ENCODE results near the gene MIR17HG.

Gene MIR17HG

GRCh38 chr13:91383836-91384235 is 36.3 kb downstream of the MIR17HG start:
- no peak for DNase-seq (ENCODE audit: insufficient read length, low spot score)
- TF ChIP-seq TAF1 (IDR thresholded peaks at IDR 0.05; ENCODE audit: low read depth, low read length) (no peak), POLR2A (IDR thresholded peaks at IDR 0.05; ENCODE audit: low read depth, low read length) (no peak)
- no peak for FAIRE-seq

DNA sequence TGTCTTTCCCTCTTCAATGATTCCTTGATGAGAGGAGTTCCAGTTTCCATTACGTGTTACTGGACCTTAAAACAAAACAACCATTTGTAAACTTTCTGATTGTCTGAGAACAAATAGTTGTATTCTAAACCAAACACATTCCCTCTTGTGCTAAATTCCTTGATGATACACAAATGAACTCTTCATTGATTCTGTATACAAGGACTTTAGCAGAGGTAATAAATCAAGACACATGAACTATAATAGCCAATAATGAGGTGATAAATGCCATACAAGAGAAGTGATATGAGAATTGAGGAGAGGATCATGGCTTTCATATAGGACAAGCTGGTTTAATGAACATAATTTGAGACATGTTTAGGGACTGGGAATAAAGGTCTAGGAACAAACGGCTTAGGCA is 37.4 kb downstream of the MIR17HG start:
- FAIRE-seq, result no peak
- no peak for DNase-seq (ENCODE audit: insufficient read length, low spot score)
- TF ChIP-seq POLR2AphosphoS5 (IDR thresholded peaks at IDR 0.05; ENCODE audit: low read depth, low read length), result no peak
- no peak for TF ChIP-seq SPI1 (IDR thresholded peaks at IDR 0.05; ENCODE audit: low read depth, low read length)
- TF ChIP-seq POLR2A (IDR thresholded peaks at IDR 0.05; ENCODE audit: low read depth, low read length), result no peak
- no peak for TF ChIP-seq PAX5 (IDR thresholded peaks at IDR 0.05; ENCODE audit: insufficient read depth, low read length, severe bottlenecking)
- TF ChIP-seq TAF1 (IDR thresholded peaks at IDR 0.05; ENCODE audit: low read depth, low read length), result no peak
- no peak for TF ChIP-seq POU2F2 (IDR thresholded peaks at IDR 0.05; ENCODE audit: low read depth, low read length)

DNA sequence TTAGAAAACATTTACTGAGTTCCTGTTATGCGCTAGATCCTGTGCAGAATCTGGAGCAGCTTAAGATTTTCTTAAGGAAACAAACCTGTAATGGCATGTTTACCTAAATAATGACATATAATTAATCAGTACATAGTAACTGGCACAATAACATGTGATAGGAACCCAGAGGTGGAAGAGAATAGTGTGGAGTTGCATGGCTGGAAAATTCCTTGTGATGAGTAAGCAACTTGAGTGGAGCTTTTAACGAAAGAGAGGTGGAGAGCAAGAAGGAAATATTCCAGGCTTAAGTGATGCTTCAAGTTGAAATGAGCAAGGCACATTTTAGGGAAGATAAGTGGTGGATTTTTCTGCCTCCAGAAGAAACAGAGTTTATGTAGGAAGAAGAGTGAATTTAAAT is 41.7 kb downstream of the MIR17HG start:
- no peak for DNase-seq (ENCODE audit: insufficient read length, low spot score)
- no peak for TF ChIP-seq TAF1 (IDR thresholded peaks at IDR 0.05; ENCODE audit: low read depth, low read length)
- TF ChIP-seq POLR2A (IDR thresholded peaks at IDR 0.05; ENCODE audit: low read depth, low read length), result no peak
- TF ChIP-seq POU2F2 (IDR thresholded peaks at IDR 0.05; ENCODE audit: low read depth, low read length), result no peak
- no peak for TF ChIP-seq POLR2AphosphoS5 (IDR thresholded peaks at IDR 0.05; ENCODE audit: low read depth, low read length)
- TF ChIP-seq PAX5 (IDR thresholded peaks at IDR 0.05; ENCODE audit: insufficient read depth, low read length, severe bottlenecking), result no peak
- TF ChIP-seq SPI1 (IDR thresholded peaks at IDR 0.05; ENCODE audit: low read depth, low read length), result no peak
- FAIRE-seq, result no peak

- no peak for FAIRE-seq
These were observed 50.1 kb downstream of the MIR17HG start for GRCh38 chr13:91397595-91397994.

GRCh38 chr13:91398413-91399188 is 51.1 kb downstream of the MIR17HG start, which contains the start of gene GPC5:
Gene GPC5, plus strand, starts transcription at chr13:91398621.
- DNase-seq (ENCODE audit: insufficient read length, low spot score), result peak; percentile 68
- TF ChIP-seq POLR2A (IDR thresholded peaks at IDR 0.05; ENCODE audit: low read depth, low read length) (no peak), PAX5 (IDR thresholded peaks at IDR 0.05; ENCODE audit: insufficient read depth, low read length, severe bottlenecking) (no peak), POU2F2 (IDR thresholded peaks at IDR 0.05; ENCODE audit: low read depth, low read length) (no peak)
- FAIRE-seq, result peak; percentile 94

More at GRCh38 chr13:91397595-91397994, 50.1 kb downstream of the MIR17HG start:
- TF ChIP-seq POLR2A (IDR thresholded peaks at IDR 0.05; ENCODE audit: low read depth, low read length), result no peak
- no peak for TF ChIP-seq POU2F2 (IDR thresholded peaks at IDR 0.05; ENCODE audit: low read depth, low read length)
- no peak for TF ChIP-seq TAF1 (IDR thresholded peaks at IDR 0.05; ENCODE audit: low read depth, low read length)
- TF ChIP-seq PAX5 (IDR thresholded peaks at IDR 0.05; ENCODE audit: insufficient read depth, low read length, severe bottlenecking), result no peak
- no peak for TF ChIP-seq SPI1 (IDR thresholded peaks at IDR 0.05; ENCODE audit: low read depth, low read length)
- no peak for TF ChIP-seq POLR2AphosphoS5 (IDR thresholded peaks at IDR 0.05; ENCODE audit: low read depth, low read length)
- DNase-seq (ENCODE audit: insufficient read length, low spot score), result no peak

DNA sequence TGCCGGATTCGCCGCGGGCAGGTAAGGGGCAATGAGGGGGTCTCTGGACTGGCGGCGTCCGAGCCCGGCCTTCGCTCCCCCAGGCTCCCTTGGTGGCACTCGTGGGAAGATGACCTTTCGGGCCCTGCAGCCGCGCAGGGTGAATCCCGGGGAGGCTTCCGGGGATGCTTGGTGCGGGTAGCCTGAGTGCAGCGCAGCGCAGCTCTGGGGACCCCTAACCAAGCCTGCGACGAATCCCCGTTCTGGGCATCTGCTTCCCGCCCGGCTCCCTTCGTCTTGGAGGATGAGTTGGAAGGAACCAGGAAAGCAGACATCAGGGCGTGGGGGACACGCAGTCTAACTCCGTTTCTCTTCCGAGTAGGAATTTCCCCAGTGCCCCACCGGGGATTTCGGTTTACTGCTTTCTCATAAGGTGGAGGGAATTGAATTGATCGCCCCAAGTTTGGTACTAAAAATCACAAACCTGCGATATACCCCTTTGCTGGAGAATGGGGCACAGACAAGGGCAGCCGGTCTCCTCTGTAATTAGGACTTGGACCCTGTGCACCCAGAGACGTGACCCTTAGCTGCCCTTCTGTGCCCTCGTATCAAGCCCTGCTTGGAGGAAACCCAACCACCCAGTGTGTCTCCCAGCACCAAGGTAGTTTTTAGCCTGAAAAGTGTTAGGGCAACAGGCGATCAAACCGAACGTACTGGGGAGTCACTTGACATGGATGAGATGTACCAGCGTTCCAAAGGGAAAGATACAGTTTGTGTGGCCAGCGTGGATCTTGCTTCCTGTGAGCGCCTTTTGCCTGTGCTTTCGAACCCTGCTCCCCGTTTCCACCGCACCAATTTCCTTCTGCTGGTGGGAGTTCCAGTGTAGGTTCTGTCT is 51.9 kb downstream of the MIR17HG start:
- peak; percentile 88 for FAIRE-seq
- no peak for DNase-seq (ENCODE audit: insufficient read length, low spot score)
- no peak for TF ChIP-seq POLR2A (IDR thresholded peaks at IDR 0.05; ENCODE audit: low read depth, low read length)
- no peak for TF ChIP-seq POLR2AphosphoS5 (IDR thresholded peaks at IDR 0.05; ENCODE audit: low read depth, low read length)
- TF ChIP-seq TAF1 (IDR thresholded peaks at IDR 0.05; ENCODE audit: low read depth, low read length), result no peak

- TF ChIP-seq TAF1 (IDR thresholded peaks at IDR 0.05; ENCODE audit: low read depth, low read length) (no peak), SPI1 (IDR thresholded peaks at IDR 0.05; ENCODE audit: low read depth, low read length) (peak; percentile 58), POLR2A (IDR thresholded peaks at IDR 0.05; ENCODE audit: low read depth, low read length) (no peak)
- FAIRE-seq (no peak), DNase-seq (ENCODE audit: insufficient read length, low spot score) (no peak)
These were observed 52.5 kb downstream of the MIR17HG start for GRCh38 chr13:91400063-91400399.

DNA sequence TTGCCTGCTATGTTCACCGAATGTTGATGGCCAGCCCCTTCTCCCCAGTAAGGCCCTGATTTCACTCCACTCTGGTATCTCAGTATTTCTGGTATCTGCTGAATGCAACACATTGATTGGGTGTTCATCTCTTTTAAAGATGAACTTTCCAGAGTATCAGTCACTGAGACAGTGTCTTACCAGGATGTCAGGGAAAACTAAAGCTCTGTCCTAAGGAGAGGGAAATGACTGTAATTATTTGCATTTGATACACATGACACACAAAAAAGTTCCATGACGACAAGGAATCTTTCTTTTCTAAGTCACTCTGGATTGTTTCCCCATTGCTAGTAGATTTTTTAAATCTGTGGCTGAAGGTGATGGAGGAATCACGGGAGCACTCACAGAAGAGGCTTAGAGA is 53.2 kb downstream of the MIR17HG start:
- no peak for TF ChIP-seq PAX5 (IDR thresholded peaks at IDR 0.05; ENCODE audit: insufficient read depth, low read length, severe bottlenecking)
- no peak for TF ChIP-seq SPI1 (IDR thresholded peaks at IDR 0.05; ENCODE audit: low read depth, low read length)
- TF ChIP-seq TAF1 (IDR thresholded peaks at IDR 0.05; ENCODE audit: low read depth, low read length), result no peak
- no peak for TF ChIP-seq POLR2AphosphoS5 (IDR thresholded peaks at IDR 0.05; ENCODE audit: low read depth, low read length)
- no peak for TF ChIP-seq POLR2A (IDR thresholded peaks at IDR 0.05; ENCODE audit: low read depth, low read length)
- FAIRE-seq (no peak), DNase-seq (ENCODE audit: insufficient read length, low spot score) (no peak)

DNA sequence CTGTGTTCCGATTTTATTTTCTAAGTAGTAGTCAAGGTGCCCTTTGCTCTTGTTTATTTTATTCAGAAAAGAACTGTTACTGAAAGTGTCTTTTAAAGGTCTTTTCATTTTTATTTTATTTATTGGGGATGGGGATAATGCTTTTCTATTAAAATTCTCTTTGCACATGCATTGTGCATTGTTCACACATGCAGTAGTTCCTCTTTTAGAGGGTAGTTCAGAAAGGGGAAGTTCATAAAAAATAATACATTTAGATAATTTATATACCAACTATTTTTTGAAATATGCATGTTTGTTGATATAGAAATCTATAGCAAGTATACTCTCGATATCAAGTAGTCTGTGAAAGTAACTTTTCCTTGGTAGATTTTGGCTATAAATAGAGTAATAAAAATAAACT is 54.4 kb downstream of the MIR17HG start:
- FAIRE-seq, result no peak
- DNase-seq (ENCODE audit: insufficient read length, low spot score), result no peak
- no peak for TF ChIP-seq POLR2A (IDR thresholded peaks at IDR 0.05; ENCODE audit: low read depth, low read length)
- no peak for TF ChIP-seq TAF1 (IDR thresholded peaks at IDR 0.05; ENCODE audit: low read depth, low read length)
- TF ChIP-seq SPI1 (IDR thresholded peaks at IDR 0.05; ENCODE audit: low read depth, low read length), result no peak
- TF ChIP-seq POU2F2 (IDR thresholded peaks at IDR 0.05; ENCODE audit: low read depth, low read length), result no peak
- no peak for TF ChIP-seq POLR2AphosphoS5 (IDR thresholded peaks at IDR 0.05; ENCODE audit: low read depth, low read length)
- no peak for TF ChIP-seq PAX5 (IDR thresholded peaks at IDR 0.05; ENCODE audit: insufficient read depth, low read length, severe bottlenecking)
